GM21786 (cell line): Measurements from ENCODE around the gene NR2F1-AS1.

Experiments used
- ATAC-seq: cut with Tn5 transposase; IDR thresholded peaks from one replicate; pipeline ENCODE4 v1.9.1; 2021; ENCODE audit not compliant: unreplicated experiment

NR2F1-AS1 gene

DNA sequence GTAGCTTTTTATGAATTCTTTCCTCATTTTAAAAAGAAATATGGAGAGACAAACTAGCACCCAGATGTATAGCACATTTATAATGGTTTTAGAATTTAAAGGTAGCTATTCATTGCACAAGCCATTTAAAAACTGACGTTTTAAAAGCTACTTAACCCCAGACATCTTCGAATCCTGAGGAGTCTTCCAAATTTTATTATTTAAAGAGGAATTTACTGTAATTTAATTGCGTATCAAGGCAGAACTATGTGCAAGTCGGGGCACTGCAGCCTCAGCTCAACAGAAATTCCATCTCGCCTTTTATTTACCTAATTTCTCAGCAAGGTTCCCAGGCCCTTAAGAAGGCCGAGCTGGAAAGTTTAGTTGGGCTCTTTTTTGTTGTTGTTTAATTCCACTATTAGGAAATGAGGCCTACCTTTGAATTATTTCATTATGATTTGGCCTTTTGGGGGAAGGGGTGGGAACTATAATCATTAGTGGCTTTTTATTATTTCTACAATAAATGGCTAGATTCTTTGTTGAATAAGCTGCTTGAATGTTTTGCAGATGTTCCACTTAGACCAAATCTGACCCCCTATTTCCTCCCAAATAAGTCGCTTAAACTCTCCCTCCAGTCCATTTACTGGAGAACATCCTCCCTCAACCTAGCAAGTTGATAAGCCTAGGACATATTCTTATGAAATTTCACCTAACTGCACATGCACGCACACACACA lies 22.2 kb upstream of the NR2F1-AS1 start:
- no peak for ATAC-seq

DNA sequence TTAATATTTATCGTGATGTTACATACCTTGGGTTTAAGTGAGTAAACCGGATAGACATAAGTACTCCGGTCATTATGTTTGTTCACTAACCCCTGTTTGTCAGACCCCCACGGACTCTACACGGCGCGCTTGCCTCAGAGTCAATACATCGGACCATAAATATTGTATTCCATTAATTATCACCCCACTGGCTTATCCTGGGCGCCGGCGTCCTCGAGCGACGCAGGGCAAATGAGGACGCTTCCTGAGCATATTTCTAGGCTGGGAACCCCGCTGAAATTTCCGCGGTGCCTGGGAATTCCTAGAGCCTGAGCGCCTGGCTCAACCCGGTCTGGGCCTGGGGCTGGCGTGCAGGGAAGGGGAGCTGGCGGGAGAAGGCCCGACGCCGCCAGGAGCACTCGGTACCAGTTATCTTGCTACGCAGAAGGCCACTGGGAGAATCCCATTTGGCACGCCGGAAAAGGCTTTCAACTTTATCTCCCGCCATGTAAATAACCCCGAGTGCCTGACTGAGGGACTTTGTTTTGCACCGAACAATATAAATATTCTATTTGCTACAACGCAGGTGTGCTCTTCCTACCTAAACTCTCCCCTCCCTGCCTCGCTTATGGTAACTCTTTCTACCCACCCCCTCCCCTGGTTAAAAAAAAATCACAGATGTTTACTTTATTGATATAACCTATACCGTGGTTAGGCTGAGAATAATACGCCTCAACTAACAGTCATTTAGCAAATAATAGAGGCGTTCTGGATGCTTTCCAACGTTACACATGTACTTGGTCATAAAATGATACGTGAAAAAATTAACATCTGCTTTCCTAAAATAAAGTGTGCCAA lies 21.4 kb upstream of the NR2F1-AS1 start:
- no peak for ATAC-seq

DNA sequence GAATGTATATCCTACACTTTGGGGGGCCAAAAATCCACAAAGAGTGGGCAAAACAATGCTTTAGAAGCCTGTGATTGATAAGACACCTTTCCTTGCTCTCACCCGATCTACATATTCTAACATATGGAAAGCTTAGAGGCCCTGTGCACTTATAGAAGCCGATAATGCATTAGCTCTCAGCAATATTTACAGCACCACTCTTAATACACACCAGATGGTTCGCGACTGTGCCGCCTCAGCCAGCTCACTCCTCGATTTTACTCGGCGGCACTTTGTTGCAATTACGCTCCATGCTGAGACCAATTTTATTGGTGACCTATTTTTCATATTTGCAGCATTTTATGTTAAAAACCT lies 20.8 kb upstream of the NR2F1-AS1 start:
- ATAC-seq, result no peak

DNA sequence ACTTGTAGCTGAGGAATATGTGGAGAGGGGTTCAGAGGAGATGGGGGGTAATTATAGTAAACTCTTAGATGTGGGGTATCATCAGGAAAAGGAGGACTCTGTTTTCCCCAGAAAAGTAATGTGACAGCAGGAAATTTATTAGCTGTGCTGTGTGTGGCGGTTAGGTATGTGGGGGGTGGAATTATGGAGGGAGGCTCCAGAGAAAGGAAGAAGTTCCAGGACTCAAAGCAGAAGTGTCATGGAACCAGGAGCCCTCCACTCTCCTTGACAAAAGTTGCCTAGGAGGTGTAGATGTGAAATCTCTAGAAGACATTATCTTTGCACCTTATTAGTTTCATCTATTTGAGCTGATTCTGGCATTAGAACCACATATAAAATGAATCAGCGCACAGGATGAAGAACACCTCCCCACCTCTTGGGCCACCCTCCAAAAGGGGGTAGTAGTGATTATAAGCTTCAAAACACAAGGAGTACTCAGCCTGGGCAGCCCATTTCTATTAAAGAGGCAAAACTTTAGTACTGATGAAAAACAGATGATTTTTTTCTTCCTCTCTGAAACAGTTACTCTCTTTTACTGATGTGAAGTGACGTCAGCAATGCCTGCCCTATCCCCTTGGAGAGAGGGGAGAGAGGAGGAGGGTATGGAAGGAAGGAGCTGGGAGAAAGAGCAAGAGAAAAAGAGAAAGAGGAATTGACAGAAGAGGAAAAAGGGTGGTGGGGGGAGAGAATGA lies 20.2 kb upstream of the NR2F1-AS1 start:
- no peak for ATAC-seq

DNA sequence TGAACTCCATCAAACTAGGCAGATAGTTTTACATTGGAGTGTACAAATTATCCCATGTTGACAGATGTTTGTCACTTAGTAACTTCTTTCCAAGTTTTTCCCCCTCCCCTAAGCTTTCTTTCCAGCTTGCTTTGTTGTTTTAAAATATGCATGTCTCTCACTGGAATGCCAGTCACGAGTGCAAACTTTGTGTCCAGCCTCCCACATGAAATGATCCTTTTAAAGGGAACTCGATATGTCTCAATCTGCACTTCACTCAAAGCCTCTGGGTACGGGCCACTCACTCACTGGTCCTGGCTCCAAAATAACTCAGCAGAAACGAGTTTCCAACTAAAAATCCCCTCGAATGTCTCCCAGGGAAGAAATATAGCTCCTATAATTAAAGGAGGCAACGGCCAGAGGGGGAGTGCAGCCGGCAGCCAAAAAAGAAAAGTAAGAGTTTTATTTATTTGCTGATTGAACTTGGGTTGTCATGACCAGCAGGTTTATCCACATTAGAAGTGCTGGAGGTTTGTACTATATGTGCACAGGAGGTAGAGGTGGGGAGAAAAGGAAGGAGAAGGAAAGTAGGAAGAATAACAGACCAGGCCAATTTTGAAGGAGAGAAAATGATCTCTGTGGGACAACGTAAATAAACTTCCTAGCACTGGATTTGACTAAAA lies 19.5 kb upstream of the NR2F1-AS1 start:
- no peak for ATAC-seq

DNA sequence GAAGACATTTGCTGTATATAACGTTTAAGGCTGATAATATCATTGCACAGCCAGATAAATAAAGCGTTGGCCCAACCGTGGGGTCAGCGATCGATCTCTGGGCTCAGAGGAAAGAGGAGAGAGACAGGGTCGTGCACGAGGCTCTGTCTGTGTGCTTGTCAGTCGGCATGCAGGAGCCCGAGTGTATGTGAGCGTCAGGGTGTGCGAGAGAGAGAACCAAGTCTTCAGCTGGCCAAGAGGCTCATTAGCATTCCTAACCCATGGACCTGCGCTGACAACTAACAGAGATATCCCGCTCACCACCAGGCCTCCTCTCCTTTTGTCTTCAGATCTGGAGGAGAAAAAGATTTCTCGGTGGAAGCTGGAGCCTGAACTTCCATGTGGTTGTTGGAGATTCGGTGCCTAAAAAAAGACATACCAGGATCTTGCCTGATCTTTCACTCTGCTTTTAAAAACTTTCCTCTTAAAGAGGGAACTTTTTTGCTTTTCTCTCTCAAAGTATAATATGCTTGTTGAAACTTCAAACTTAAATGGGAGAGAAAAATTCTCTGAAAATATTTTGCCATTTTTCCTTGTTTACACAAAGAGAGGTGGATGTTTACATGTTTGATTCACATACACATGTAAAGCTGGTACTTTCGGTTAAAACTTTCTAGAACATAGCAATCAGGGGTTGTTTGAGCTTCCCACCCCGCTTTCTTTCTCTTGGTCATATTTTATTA lies 18.5 kb upstream of the NR2F1-AS1 start:
- no peak for ATAC-seq

DNA sequence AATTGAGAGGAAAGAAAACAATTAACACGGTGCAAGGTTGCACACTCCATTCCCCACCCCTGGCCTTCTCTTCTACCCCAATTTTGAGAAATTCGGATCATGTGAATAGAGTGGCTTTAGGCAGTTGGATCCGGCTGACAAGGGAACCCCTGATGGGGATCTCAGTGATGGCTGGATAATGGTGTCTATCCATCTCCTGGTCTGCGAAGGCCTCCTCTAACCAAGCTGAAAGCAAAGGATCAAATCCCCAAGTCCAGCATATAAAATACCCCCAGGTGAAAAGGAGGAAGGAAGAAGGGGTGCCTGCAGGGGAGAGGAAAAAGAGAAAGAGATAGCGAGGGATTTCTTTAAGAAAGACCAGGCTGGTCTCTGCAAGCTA lies 18.0 kb upstream of the NR2F1-AS1 start:
- ATAC-seq, result no peak

DNA sequence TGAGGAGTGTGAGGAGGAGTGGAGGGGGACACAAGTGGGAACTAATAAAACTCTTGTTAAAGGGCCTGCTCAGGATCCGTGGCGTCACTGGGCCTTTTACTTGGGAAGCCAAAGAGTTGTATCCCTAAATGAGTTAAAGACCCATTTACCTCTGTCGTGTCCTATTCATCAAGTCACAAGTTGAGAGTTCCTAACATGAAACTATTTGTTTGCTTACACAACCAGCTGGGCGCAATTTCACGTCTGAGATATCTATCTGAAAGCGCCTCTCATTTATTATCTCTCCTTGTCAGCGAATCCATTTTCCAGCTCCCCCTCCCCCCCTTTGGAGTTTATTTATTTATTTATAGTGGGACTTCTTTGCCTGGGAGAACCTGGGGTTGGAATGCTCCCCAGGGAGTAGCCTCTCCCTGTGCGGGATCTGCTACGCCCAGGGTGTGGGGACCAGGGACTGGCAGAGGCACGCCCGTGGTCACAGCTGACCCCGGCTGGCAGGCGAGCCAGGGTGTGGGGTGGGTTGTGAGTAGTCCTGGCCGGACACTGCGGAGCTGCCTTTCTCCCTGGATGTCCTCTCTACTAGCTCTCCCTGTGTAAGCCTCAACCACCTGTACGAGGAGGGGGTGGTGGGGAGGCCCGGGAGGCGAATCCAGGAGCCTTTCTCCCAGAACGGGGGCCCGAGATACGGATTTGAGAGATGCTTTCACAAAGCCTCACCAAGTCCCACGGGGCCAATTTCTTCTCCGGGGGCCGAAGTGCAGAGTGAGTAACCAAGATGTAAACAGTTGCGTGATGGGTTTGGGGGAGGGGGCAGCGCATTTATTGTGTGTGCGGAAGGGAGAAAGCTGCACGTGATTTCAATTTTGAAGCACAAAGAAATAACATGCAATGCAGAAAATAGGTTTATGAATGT lies 17.3 kb upstream of the NR2F1-AS1 start:
- no peak for ATAC-seq

DNA sequence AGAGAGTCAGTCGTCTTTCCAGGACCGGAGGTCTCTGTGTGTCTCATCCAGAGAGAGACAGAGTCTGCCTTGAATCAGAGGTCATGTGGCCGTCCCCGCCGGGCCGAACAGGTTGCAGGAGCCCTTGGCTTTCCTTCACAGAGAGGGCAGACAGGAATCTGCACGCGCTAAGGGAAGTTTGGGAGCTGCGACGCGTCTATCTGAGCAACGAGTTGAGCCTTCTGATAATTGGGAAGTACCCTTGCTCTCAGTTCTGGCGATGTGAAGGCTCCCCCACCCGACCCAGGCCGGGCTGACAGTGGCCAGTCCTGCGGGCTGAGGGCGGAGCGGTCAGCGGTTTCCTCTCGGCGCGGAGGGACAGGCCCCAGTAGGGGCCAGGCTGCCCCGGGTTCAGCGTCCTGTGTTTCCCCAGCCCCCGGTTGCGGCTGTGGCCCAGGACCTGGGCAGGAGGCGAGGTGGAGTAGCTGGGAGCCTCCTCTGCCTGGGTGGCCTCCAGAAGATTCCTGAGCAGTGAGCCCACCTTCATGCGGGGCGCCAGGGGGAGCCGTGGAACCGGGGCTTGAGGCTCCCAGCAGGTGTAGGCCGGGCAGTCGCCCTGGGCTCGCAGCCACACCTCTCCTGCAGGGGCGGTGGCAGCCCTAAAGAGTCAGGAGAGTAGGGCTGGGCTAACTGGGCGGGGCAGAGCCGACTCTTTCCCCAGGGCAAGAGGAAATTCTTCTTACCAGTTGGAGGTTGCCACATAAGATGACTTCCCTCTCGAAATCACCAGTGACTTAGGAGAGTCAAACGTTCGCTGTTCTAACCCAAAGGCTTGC lies 15.9 kb upstream of the NR2F1-AS1 start:
- peak; percentile 50 for ATAC-seq

DNA sequence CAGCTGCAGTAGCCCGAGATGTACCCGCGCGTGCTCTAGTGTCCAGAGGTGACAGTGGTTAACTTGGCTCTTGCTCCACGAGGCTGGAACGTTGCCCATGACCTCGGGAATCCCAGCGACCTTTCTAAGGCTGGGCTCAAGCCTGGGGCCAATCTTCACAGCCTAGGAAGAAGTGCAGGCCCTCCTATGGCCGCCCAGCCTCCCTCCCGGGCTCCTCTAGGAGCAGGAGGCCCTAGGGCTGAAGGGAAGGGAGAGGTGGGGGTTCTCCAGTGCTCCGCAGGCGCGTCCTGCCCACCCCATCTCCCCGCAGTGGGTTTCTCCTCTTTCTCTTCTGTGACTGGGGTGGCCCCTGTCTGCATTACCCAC lies 15.3 kb upstream of the NR2F1-AS1 start:
- no peak for ATAC-seq

DNA sequence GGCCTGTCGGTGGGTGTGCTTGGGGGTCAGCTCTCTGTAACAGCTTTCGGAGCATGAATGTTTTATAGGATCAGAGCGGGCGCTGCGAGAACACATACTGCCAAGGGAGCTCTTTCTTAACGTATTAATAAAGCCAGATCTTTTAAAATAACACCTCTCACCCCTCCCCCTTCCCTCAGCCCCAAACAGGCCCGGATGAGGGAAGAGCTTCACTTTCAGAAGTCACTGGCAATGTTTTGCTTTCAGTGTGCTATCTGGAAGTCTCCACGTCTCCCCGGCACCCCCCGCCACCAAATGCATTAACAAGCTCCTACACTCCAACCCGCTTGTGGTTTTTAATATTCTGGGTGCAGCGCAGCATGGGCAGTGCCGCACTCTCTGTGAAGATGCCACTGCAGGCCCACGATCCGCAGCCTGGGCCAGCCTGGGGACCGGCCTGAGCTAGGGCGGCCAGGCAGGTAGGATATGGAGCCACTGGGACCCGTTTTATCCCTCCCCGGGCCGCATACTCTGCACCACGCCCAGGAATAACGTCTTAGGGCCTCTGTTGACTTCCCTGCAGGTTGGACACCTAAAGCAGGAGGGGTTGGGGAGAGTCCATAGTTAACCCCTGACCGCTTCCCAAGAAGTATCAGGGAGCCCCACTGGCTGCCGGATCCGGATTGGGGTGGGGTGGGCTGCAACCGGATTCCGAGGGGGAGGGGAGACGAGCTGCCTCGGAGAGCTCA lies 14.6 kb upstream of the NR2F1-AS1 start:
- no peak for ATAC-seq

DNA sequence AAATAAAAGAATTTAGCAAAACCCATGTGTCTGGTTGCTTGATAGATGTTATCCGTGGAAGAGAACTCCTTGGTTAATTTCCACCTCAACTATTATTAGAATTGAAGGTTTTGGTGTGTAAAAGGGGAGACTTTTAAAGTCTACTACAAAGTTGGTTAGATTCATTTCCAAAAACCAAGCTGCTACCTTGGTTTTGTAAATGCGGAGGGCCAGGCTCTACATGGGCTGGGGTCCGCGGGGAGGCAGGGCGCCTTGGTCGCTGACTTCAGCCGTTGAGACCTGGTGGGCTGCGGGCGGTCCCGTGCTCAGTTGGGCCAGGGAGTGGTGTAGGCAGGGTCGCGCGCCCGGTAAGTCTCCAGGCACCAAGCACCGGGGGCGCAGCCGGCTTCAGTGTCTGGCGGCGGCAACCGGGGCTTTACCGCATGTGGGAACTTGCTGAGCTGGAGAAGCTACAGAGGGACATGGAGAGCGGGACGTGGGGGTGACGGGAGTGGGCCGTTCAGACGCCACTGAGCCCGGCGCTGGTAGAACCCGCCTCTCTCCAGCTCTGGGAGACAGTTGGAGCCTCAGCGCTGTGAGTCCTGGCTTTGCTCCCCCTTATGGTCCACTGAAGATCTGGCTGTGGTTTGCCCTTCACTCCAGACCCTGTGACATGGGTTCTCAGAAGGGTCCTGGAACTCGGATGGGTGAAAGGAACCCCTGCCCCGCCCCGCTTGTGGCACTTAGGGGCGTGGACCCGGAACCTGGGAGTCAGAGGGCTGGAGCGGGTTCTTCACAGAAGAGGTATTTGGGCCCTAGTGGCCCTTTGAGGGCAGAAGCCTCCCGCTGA lies 13.8 kb upstream of the NR2F1-AS1 start:
- ATAC-seq, result no peak

DNA sequence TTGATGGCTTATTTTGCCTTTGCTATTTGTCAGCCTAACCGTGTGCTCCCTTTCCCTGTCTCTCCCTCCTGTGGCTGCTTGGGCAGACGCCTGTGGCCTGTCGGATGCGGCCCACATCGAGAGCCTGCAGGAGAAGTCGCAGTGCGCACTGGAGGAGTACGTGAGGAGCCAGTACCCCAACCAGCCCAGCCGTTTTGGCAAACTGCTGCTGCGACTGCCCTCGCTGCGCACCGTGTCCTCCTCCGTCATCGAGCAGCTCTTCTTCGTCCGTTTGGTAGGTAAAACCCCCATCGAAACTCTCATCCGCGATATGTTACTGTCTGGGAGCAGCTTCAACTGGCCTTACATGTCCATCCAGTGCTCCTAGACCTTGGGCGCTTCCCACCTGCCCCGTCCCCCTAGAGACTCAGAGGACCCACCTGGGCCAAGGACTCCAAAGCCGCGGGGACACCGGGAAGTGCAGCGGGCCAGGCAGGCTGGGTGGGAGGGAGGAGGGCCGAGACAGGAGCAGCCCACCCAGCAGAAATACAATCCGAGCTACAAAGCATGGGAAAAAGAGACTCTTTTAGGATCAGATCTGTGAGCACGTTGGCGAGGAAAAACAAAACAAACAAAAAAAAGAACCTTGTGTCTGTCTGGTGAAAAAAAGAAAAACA lies 12.6 kb upstream of the NR2F1-AS1 start:
- no peak for ATAC-seq

DNA sequence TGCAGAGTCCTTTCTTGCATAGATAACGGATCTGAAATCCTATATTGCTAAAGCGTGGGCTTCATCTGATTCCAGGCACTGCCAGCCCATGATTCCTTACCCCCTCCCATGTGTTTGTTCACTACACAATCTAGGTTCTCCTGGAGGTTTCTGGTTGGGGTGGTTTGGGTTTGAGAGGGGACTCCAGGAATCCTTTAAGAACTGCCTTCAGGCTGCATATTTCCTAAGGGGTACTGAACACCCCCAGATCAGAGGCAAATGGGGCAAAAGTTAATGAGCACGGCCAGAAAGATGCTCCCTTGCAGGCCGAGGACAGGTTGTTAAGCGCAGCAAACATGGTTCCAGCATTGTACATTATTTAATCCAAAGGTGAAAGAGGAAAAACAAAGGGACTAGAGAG lies 11.9 kb upstream of the NR2F1-AS1 start:
- ATAC-seq, result no peak

DNA sequence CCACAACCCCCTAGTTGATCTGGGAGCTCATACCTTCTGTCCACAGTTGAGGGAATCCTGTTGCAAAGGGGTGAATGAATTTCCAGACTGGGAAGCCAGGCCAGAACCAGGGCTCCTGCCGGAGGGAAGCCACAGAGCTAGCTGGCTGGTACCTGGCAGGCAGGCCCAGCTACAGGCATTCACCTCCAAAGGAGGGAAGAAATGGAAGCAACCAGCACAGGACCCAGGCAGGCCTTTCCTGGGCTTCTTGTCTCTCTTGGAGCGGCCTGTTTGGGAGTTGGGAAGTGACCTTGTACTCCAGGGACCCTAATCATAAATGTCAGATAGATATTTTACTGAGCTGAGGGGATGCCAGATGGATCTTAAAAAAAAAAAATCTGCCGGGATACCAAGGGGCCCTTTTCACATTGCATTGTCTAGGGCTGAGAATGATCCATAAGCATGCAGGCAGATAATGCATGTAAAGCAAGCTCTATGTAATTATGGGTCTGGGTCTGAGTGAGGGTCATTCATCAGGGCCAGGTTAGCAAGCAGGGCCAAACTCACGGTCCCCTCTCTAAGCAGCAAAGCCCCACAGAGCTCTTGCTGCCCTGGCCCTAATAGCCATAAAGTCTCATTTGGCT lies 10.4 kb upstream of the NR2F1-AS1 start:
- no peak for ATAC-seq

DNA sequence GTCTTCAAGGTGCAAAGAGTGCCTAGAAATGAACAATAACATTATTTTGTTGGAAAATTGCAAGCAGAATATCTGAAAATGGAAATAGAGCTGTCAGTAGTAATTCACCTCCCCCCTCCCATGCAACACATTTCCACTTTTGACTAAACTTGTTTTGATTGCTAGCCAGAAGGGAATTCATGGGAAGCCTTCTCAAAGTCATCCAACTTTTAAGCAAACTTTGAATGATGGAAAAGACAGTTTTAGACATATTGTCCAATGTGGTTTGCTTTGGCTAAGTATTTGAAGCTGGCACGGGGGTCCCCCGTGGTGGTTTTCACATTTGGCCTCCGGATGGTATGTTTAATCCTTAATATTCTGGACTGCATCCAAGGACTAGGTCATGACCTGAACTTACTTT lies 9.5 kb upstream of the NR2F1-AS1 start:
- no peak for ATAC-seq

DNA sequence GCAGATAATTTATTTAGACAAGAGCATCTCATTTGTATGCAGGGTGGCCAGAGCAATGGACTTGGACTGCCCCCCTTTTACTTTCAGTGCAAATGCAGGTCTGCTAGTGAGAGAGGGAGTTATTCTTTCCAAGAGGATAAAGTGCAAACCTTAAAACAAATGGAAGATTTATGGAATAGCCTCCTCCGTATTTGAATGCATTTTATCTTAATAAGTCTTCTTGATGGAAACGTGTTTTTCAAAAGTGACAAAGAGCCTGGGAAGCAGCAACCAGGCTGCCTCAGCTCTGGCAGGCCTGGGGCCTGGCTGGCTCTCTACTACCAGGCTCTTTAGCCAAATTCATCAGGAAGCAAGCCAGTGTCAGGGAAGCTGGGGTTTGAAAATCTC lies 8.8 kb upstream of the NR2F1-AS1 start:
- no peak for ATAC-seq
